GM21619 (cell line): ENCODE measurements around the gene PPTC7.
"Not testable (repeated sequence)": the region's sequence is repeated elsewhere in the genome, so short reads cannot be mapped to it uniquely, and the experiment has no call there.

Source experiments
- ATAC-seq: cut with Tn5 transposase; IDR thresholded peaks from one replicate; pipeline ENCODE4 v1.9.1; 2021; ENCODE audit not compliant: unreplicated experiment

PPTC7 gene

GRCh38 chr12:110537605-110538409 lies 45.3 kb downstream of the PPTC7 start:
- no peak for ATAC-seq

GRCh38 chr12:110536834-110537604 lies 46.1 kb downstream of the PPTC7 start:
- no peak for ATAC-seq

- no peak for ATAC-seq
Measured at GRCh38 chr12:110534811-110535210, 48.3 kb downstream of the PPTC7 start.

- ATAC-seq, result no peak
Measured at GRCh38 chr12:110533607-110534006, 49.5 kb downstream of the PPTC7 start.

GRCh38 chr12:110532644-110533043 lies 50.5 kb downstream of the PPTC7 start:
- no peak for ATAC-seq

GRCh38 chr12:110531741-110532333 lies 51.3 kb downstream of the PPTC7 start:
- ATAC-seq, result peak; percentile 84

GRCh38 chr12:110530511-110530910 lies 52.6 kb downstream of the PPTC7 start:
- no peak for ATAC-seq

- no peak for ATAC-seq
Measured at GRCh38 chr12:110528277-110528839, 54.8 kb downstream of the PPTC7 start.

- not testable (repeated sequence) for ATAC-seq
Measured at GRCh38 chr12:110520876-110521712, 62.0 kb downstream of the PPTC7 start.

- ATAC-seq, result not testable (repeated sequence)
Measured at GRCh38 chr12:110518014-110518413, 65.1 kb downstream of the PPTC7 start.

GRCh38 chr12:110516995-110517394 lies 66.1 kb downstream of the PPTC7 start:
- ATAC-seq, result no peak

GRCh38 chr12:110514363-110514762 lies 68.8 kb downstream of the PPTC7 start:
- ATAC-seq, result no peak

GRCh38 chr12:110513842-110514241 lies 69.3 kb downstream of the PPTC7 start:
- ATAC-seq, result no peak

GRCh38 chr12:110508071-110508586 lies 75.0 kb downstream of the PPTC7 start:
- no peak for ATAC-seq

- no peak for ATAC-seq
Measured at GRCh38 chr12:110505332-110505731, 77.8 kb downstream of the PPTC7 start.

GRCh38 chr12:110503432-110503831 lies 79.7 kb downstream of the PPTC7 start:
- ATAC-seq, result no peak

GRCh38 chr12:110501752-110502738 lies 81.1 kb downstream of the PPTC7 start, which contains the start of the genes RAD9B and VPS29:
Gene RAD9B, plus strand, starts transcription at chr12:110502331. Its CDS starts 7 bp downstream, at chr12:110502338.
Gene VPS29, minus strand, starts transcription at chr12:110502111. Its CDS starts 60 bp downstream, at chr12:110502051.
- peak; percentile 88 for ATAC-seq

- peak; percentile 29 for ATAC-seq
Measured at GRCh38 chr12:110501399-110501751, 81.7 kb downstream of the PPTC7 start.
